SJCRH30 (cell line): Measurements from ENCODE around the gene ANKRD63. TPM values are rescaled to one million over a fixed set of nuclear protein-coding genes. Genes with fewer than 3 reads are reported as not detected.

Source experiments
- DNase-seq, 2 experiments: peaks; one replicate each; pipeline ENCODE4 v3.0.0-alpha.2; 2015 to 2020
- H3K27ac ChIP-seq: fragments of 250-450 bp; sonication (Bioruptor Pico); 2 replicates; pipeline ENCODE4 v1.5.1; 2020; ENCODE audit warnings: mild to moderate bottlenecking, moderate library complexity
- H3K27me3 ChIP-seq: fragments of 250-450 bp; sonication (Bioruptor Pico); 2 replicates; pipeline ENCODE4 v1.5.1; 2020; ENCODE audit warnings: mild to moderate bottlenecking, moderate library complexity
- H3K36me3 ChIP-seq: fragments of 250-450 bp; sonication (Bioruptor Pico); 2 replicates; pipeline ENCODE4 v1.5.1; 2020; ENCODE audit warnings: mild to moderate bottlenecking, moderate library complexity
- H3K4me1 ChIP-seq: fragments of 250-450 bp; sonication (Bioruptor Pico); 2 replicates; pipeline ENCODE4 v1.5.1; 2020; ENCODE audit warnings: mild to moderate bottlenecking, moderate library complexity
- H3K4me3 ChIP-seq: fragments of 250-450 bp; sonication (Bioruptor Pico); 2 replicates; pipeline ENCODE4 v1.5.1; 2020; ENCODE audit warnings: mild to moderate bottlenecking, moderate library complexity
- H3K9me3 ChIP-seq: fragments of 250-450 bp; sonication (Bioruptor Pico); replicated peaks from 2 replicates; pipeline ENCODE4 v1.5.1; 2020; ENCODE audit warnings: mild to moderate bottlenecking, moderate library complexity
- total RNA-seq: library from RNA; depleted of rRNA; stranded (reverse); fragments of >200 nt; shearing (Covaris generic); gene quantifications from 2 replicates; pipeline ENCODE4 v1.2.3, GENCODE V29; 2014

The ANKRD63 gene
- total RNA-seq, 1 experiment from 2014 or later = 0.12 TPM

DNA sequence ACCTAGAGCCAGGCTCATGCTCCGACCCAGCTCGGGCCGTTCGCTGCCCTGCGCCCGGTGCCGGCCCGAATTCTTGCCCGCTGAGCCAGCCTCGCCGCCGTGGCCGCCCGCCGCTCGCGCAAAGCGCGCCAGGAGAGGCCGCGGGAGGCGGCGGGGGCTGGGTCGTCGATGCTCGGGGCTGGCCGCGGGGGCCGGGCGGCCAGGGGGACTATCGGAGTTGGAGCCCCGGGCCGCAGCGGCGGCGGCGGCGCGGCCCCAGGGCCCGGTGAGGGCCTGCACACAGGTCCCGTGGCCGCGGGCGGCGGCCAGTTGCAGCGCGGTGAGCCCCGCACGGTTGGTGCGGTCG, 1.1 kb downstream of the ANKRD63 start:
- no peaks in the 10 kb centered on the region for H3K27me3 ChIP-seq
- no peak for DNase-seq
- no peak overlapping the region for H3K4me3 ChIP-seq
- H3K27ac ChIP-seq = no peak overlapping the region
- no peaks in the 10 kb centered on the region for H3K9me3 ChIP-seq
- H3K36me3 ChIP-seq = no peaks in the 10 kb centered on the region
- peaks cover 36% of the 10 kb centered on the region for H3K4me1 ChIP-seq

DNA sequence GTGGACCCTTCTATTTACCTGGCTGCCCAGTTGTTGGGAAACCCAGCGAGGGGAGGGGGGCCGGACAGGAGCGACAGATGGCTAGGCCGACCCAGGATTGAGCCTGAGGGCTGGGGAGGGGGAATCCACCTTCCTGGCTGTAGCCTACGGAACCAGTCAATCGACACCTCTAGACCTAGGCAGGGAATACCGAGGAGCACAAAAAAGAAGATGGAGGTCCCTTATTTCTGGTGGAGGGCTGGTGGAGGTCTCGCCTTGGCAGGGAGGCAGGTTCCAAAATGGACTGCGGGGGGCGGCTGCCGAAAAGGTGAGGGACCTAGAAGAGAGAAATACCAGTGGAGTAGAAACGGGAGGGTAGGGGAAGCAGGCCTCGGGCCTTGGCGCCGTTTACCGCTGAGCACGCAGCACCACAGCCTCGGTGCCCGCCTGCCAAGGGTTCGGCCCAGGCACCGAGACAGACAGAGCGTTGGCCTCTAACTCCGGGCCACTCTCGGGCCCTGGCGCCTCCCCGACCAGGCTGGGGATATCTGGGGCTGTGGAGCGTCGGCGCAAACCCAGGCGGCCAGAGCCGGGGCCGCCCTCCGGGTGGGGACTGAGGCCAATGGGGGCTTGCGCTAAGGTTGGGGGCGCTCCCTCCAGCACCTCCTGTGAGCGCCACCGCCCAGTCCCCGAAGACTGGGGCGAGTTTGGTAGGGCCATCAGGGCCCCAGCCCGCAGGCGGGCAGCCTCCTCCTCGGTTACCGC, 1.6 kb downstream of the ANKRD63 start:
- Histone ChIP-seq H3K27me3 (no peaks in the 10 kb centered on the region), H3K36me3 (no peaks in the 10 kb centered on the region), H3K9me3 (no peaks in the 10 kb centered on the region), H3K4me1 (peaks cover 32% of the 10 kb centered on the region), H3K27ac (no peak overlapping the region), H3K4me3 (no peak overlapping the region)
- no peak for DNase-seq

DNA sequence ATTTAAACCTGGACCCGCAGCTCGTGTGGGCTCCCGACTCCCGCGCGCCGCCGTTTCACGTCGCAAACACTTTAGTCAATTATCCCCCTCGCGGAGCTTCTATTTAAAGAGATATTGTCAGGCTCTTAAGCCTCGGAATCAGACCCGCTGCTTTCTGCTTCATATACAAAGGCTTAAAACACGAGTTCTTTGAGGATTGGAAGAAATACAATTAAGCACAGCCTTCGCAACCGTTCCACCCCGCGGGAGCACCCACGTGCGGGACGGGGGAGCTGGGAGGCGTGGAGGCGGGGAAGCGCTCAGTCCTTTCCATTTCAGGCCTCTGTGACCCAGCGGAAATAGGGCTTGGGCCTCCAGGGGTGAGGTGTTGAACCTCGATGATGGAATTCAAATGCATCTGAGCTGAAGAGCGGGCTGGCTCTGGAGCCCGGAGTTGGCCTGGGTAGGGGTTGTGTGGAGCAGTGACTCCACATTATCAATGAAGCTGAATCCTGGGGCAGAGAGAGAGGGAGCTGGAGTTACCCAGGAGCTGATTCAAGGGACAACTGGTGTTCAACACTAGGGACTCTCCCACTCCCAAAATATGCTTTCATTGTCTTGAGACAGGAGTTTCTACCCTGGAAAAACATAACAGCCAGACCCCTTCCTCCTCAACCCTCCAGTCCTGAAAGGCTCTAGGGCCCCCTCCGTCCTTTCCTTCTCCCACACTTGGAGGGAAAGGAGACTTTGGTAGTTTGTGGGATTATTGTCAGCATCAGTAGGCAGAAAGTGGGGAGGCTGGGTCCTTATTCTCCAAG, 2.4 kb downstream of the ANKRD63 start:
- H3K4me3 ChIP-seq = no peak overlapping the region
- H3K27ac ChIP-seq = no peak overlapping the region
- no peaks in the 10 kb centered on the region for H3K27me3 ChIP-seq
- H3K36me3 ChIP-seq = no peaks in the 10 kb centered on the region
- no peak for DNase-seq
- H3K9me3 ChIP-seq = no peaks in the 10 kb centered on the region
- peaks cover 25% of the 10 kb centered on the region for H3K4me1 ChIP-seq

DNA sequence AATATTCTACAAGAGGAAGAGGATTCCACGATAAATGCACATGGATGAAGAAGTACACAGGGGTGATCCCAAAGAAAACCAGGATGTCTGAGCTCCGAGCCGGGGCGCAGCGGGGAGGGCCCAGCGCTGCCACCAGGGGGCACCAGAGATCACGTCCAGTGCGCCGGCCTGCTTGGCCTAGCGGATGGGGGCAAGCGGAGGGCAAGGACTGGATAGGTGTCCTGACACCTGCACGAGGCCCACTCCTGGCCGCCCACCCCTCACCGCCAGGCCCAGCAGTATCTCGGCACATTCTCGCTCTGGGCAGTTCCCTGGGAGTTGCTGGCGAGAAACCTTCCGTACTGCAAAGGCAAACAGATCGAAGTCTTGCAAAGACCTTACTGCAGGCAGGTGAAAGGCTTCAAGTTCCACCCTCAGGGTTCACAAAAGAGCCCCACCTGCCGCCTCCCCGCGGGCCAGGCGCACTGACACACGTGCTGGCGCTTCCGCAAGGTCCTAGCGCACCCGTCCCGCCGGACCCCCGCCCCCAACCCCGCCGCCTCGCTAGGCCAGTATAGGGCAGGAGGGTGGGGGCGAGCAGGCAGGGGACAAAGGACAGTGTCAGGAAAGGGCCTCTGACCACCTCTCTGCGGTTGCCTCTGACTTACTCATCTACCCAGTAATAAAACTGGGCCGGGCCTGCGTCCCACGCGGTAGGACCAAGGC, 3.3 kb downstream of the ANKRD63 start:
- DNase-seq = peak; percentile 66 to 79
- Histone ChIP-seq H3K4me3 (no peak overlapping the region; the same call in 1 of the 2 replicates), H3K36me3 (no peaks in the 10 kb centered on the region), H3K4me1 (peaks cover 20% of the 10 kb centered on the region), H3K9me3 (no peaks in the 10 kb centered on the region), H3K27me3 (no peaks in the 10 kb centered on the region), H3K27ac (no peak overlapping the region)

DNA sequence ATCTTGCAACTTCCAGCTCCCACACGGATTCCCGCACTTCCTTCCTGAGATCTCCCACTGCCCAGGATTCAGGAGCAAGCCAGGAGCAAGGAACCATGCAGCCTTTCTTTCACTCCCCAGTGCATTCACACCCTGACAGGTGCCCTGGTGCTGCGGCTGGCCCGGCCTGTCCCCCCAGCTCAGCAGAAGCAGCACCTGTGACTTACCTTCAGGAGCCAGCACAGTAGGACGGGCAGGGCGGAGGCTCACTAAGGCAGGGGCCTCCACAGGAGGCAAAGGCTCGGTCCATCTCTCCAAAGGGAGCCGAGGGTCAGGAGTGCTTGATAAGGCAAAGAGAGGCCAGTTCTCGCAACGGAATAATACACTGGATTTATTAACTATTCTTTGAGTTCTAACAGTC, 4.8 kb downstream of the ANKRD63 start:
- Histone ChIP-seq H3K9me3 (no peaks in the 10 kb centered on the region), H3K4me3 (peak overlapping the region; percentile 45), H3K36me3 (no peaks in the 10 kb centered on the region), H3K4me1 (peaks cover 20% of the 10 kb centered on the region), H3K27me3 (no peaks in the 10 kb centered on the region), H3K27ac (no peak overlapping the region)
- DNase-seq = no peak

DNA sequence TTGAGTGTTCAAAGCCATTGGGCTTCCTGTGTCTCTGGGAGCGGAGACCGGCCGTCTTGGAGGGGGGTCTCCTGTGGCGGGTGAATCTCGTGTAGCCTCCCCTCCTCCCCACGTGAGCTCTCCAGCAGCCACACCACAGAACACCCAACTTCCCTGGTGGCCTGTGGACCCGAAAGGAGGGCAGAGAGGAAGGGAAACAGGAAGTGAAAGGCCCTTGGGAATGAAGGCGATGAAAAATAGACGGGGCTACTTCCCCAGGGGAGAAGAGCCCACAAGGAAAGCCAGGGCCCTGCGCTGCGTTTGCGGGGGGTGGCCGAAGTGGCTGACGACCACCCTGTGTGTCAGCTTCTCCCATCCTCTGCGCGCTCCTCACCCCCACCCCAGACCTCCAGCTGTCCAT, 5.4 kb downstream of the ANKRD63 start:
- peak in 1 of 2 experiments; percentile 34 for DNase-seq
- H3K27me3 ChIP-seq = no peaks in the 10 kb centered on the region
- H3K9me3 ChIP-seq = no peaks in the 10 kb centered on the region
- no peaks in the 10 kb centered on the region for H3K36me3 ChIP-seq
- no peak overlapping the region for H3K27ac ChIP-seq
- H3K4me3 ChIP-seq = peak overlapping the region; percentile 45
- peaks cover 20% of the 10 kb centered on the region for H3K4me1 ChIP-seq

DNA sequence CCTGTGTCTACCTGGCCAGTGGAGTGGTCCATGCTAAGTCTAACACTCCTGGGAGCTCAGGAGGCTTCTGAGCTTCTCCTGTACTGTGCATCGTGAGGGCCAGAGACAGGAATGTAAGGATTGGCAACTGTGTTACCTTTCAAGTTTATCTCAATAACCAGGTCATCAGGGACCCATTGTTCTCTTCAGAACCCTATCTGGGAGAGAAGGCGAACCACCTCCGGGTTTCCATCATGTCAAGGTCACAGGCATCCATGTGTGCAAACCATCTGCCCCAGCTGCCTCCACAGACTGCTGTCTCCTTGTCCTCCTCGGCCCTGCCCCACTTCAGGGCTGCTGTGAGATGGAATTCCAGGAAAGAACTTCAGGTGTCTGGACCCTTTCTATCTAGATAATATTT, 5.9 kb downstream of the ANKRD63 start:
- Histone ChIP-seq H3K27me3 (no peaks in the 10 kb centered on the region), H3K9me3 (no peaks in the 10 kb centered on the region), H3K4me1 (peaks cover 20% of the 10 kb centered on the region), H3K4me3 (no peak overlapping the region), H3K27ac (no peak overlapping the region), H3K36me3 (no peaks in the 10 kb centered on the region)
- no peak for DNase-seq

DNA sequence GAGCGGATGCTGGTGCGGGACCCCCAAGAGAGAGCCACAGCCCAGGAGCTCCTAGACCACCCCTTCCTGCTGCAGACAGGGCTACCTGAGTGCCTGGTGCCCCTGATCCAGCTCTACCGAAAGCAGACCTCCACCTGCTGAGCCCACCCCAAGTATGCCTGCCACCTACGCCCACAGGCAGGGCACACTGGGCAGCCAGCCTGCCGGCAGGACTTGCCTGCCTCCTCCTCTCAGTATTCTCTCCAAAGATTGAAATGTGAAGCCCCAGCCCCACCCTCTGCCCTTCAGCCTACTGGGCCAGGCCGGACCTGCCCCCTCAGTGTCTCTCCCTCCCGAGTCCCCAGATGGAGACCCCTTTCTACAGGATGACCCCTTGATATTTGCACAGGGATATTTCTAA, 6.9 kb downstream of the ANKRD63 start:
- peaks cover 20% of the 10 kb centered on the region for H3K4me1 ChIP-seq
- DNase-seq = no peak
- no peak overlapping the region for H3K4me3 ChIP-seq
- H3K27ac ChIP-seq = no peak overlapping the region
- no peaks in the 10 kb centered on the region for H3K36me3 ChIP-seq
- H3K9me3 ChIP-seq = no peaks in the 10 kb centered on the region
- H3K27me3 ChIP-seq = no peaks in the 10 kb centered on the region

DNA sequence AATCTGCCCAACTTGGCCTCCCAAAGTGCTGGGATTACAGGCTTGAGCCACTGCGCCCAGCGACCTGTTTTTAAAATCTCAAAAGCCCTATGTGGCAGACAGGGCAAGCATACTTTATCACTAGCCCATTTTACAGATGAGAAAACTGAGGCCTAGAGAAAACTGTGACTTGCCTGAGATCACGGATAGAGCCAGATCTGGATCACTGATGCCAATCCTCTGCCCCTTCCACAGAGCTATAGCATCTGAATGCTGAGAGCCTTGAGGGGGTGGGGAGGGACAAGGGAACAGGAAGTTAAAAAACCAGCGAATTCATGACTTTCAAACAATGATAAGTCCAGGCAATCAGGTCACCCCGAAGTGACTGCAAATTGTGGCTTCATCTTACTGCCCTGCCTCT, 7.3 kb downstream of the ANKRD63 start:
- H3K4me3 ChIP-seq = no peak overlapping the region
- H3K27ac ChIP-seq = no peak overlapping the region
- H3K36me3 ChIP-seq = no peaks in the 10 kb centered on the region
- H3K27me3 ChIP-seq = no peaks in the 10 kb centered on the region
- H3K4me1 ChIP-seq = peaks cover 20% of the 10 kb centered on the region
- H3K9me3 ChIP-seq = no peaks in the 10 kb centered on the region
- DNase-seq = no peak

DNA sequence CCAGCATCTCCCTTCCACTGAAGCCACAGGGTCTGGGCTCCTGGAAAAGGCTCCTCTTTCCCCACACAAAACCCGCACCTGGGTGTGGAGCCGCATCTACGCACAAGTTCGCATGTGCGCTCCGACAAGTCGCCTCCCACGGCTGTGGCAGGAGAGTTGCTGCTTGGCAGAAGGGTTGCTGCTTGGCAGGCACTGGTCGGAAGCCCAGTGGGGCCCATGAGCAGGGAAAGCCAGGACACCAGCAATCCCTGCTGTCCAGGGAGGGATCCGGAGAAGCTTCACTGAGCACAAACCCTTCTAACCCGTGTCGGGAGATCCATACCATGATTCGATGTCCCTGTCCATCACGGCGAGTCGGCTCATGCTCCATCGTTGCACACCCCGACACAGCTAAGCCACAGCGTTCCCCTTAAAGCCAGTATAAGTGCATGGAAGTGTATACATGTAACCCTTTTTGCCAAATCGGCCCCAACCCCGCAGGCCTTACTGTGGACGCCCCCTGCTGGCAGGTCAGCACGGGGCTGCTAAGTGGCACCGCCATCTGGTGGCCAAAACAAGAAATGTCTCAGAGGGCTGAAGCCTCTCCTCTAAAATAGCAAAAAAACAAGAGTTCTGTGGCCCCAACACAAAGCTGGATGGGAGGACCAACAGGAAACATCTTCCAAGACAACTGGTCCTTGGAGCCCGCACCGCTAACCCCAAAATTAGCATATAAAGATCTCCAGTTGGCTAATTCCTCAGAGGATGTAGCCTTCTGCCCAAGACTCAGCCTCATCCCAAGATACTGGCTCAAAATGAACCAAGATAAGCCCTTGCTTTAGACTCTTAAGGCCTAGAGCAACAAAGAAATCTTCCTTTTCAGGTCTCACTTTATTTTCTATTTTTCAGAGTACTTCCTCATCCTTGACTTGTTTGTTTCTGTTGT, 8.3 kb downstream of the ANKRD63 start:
- no peak overlapping the region for H3K4me3 ChIP-seq
- H3K27me3 ChIP-seq = no peaks in the 10 kb centered on the region
- H3K4me1 ChIP-seq = peaks cover 20% of the 10 kb centered on the region
- no peaks in the 10 kb centered on the region for H3K9me3 ChIP-seq
- H3K36me3 ChIP-seq = no peaks in the 10 kb centered on the region
- no peak overlapping the region for H3K27ac ChIP-seq
- peak; percentile 79 to 90 for DNase-seq

DNA sequence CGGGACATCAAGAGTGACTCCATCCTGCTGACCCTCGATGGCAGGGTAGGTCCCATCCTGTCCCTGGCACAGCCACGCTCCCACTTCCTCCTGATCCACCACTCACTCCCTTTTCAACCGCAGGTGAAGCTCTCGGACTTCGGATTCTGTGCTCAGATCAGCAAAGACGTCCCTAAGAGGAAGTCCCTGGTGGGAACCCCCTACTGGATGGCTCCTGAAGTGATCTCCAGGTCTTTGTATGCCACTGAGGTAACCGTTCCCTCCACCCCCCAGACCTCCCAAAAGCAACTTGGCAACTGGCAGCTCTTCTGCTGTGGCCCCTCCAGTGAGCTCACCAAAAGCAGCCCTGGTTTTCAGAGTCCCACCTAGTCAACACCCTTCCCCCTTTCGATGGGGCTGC, 9.4 kb downstream of the ANKRD63 start:
- Histone ChIP-seq H3K27me3 (no peaks in the 10 kb centered on the region), H3K4me3 (no peak overlapping the region)

DNA sequence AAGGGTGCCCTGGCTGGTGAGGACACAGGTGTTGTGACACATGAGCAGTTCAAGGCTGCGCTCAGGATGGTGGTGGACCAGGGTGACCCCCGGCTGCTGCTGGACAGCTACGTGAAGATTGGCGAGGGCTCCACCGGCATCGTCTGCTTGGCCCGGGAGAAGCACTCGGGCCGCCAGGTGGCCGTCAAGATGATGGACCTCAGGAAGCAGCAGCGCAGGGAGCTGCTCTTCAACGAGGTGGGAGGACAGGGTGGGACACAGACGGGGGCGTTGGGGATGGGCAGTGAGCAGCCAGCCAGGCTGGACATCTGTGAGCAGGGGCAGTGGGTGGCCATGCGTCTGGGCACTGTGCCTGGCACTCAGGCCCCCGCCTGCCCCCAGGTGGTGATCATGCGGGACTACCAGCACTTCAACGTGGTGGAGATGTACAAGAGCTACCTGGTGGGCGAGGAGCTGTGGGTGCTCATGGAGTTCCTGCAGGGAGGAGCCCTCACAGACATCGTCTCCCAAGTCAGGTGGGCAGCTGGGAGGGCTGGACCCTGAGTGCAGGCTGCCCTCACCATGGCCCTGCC, 10.3 kb downstream of the ANKRD63 start:
- Histone ChIP-seq H3K27me3 (no peaks in the 10 kb centered on the region), H3K36me3 (no peaks in the 10 kb centered on the region), H3K4me3 (no peak overlapping the region), H3K4me1 (peaks cover 2% of the 10 kb centered on the region), H3K9me3 (no peaks in the 10 kb centered on the region), H3K27ac (no peak overlapping the region)
- no peak for DNase-seq

More for the DNA sequence above, 9.4 kb downstream of the ANKRD63 start:
- Histone ChIP-seq H3K4me1 (peaks cover 8% of the 10 kb centered on the region), H3K36me3 (no peaks in the 10 kb centered on the region), H3K27ac (no peak overlapping the region), H3K9me3 (no peaks in the 10 kb centered on the region)
- DNase-seq = no peak

DNA sequence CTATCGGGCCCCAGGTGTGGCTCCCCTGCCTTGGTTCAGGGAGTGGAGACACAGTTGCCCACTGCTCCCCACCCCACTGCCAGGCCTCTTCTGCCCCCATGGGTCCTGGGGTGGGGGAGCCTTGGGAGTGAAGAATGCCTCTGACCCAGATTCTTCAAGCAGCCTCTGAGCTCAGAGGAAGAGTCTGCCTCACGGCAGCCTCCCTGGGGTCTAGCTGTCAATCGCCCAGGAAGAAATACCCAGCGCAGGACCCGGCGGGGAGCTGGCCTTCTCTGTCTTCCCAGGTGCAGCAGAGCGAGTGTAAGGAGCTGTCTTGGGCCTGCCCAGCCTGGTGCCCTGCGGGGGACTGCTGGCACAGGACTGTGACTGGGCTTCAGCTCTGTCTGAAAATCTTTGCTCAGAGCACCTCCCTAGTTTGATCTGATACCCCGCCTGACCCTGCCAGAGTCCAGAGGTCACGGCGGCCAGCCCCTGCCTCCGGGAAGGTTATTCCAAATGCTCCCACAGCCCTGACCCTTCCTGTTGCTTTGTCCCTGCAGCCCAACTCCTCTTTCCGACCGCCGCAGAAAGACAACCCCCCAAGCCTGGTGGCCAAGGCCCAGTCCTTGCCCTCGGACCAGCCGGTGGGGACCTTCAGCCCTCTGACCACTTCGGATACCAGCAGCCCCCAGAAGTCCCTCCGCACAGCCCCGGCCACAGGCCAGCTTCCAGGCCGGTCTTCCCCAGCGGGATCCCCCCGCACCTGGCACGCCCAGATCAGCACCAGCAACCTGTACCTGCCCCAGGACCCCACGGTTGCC, 11.0 kb downstream of the ANKRD63 start:
- H3K27ac ChIP-seq = no peak overlapping the region
- peaks cover 2% of the 10 kb centered on the region for H3K4me1 ChIP-seq
- no peaks in the 10 kb centered on the region for H3K36me3 ChIP-seq
- H3K27me3 ChIP-seq = no peaks in the 10 kb centered on the region
- no peaks in the 10 kb centered on the region for H3K9me3 ChIP-seq
- H3K4me3 ChIP-seq = no peak overlapping the region
- no peak for DNase-seq
